ENCODE data around the gene CD83. TPM values are rescaled to one million over a fixed set of nuclear protein-coding genes. Genes with fewer than 3 reads are reported as not detected.

The CD83 gene
- total and polyA plus RNA-seq, 2 of the 4 experiments (the other 2 are of a cell fraction): 2.0 to 2.5 TPM

GRCh38 chr6:14132921-14133275 lies 15.3 kb downstream of the CD83 start:
- H3K4me1 ChIP-seq (ENCODE audit: control insufficient read depth, insufficient read depth, low read length): no peaks in the 10 kb centered on the region
- no peak overlapping the region for H2BK20ac ChIP-seq (ENCODE audit: low read depth, low read length)
- H3K9me3 ChIP-seq (ENCODE audit: control insufficient read depth, insufficient read depth, low read length): no peaks in the 10 kb centered on the region
- H3K9ac ChIP-seq (ENCODE audit: low read depth, low read length): no peak overlapping the region
- H4K5ac ChIP-seq (ENCODE audit: low read depth, low read length): no peak overlapping the region
- in situ Hi-C loops (cut with MboI; ENCODE audit: low sequenced_read_pairs) (no loop called here), dilution Hi-C loops (cut with HindIII; ENCODE audit: low sequenced_read_pairs, unreplicated experiment) (no loop called here), intact Hi-C loops (cut with micrococcal nuclease) (no loop called here)
- ATAC-seq (ENCODE audit: low read depth) (no peak), DNase-seq (no peak)
- H3K18ac ChIP-seq (ENCODE audit: low read depth, low read length): no peak overlapping the region
- no peak overlapping the region for H2BK120ac ChIP-seq (ENCODE audit: low read depth, low read length)
- ChIA-PET POLR2A (ENCODE audit: unreplicated experiment) (no interaction called here), CTCF (no interaction called here)
- no peak overlapping the region for H4K91ac ChIP-seq (ENCODE audit: insufficient read depth, low read depth, low read length)
- TF ChIP-seq, protein P1, sequence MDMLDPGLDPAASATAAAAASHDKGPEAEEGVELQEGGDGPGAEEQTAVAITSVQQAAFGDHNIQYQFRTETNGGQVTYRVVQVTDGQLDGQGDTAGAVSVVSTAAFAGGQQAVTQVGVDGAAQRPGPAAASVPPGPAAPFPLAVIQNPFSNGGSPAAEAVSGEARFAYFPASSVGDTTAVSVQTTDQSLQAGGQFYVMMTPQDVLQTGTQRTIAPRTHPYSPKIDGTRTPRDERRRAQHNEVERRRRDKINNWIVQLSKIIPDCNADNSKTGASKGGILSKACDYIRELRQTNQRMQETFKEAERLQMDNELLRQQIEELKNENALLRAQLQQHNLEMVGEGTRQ (IDR thresholded peaks at IDR 0.05; ENCODE audit: low read depth, low read length): no peak
- TF ChIP-seq SMC3 (IDR thresholded peaks at IDR 0.05; ENCODE audit: low read depth, low read length) (no peak), RCOR1 (IDR thresholded peaks at IDR 0.05; ENCODE audit: insufficient replicate concordance, low read length) (no peak), RFX5 (IDR thresholded peaks at IDR 0.05; ENCODE audit: low read depth, low read length) (no peak)
- H3K56ac ChIP-seq (ENCODE audit: extremely low read depth, insufficient read depth, low read length): no peak overlapping the region
- H3K79me1 ChIP-seq (ENCODE audit: low read depth in 1 of 2, low read length in 2 of 2): no peaks in the 10 kb centered on the region
- H3K36me3 ChIP-seq (ENCODE audit: control insufficient read depth, insufficient read depth, low read length): no peaks in the 10 kb centered on the region; the same call in 1 of the 2 replicates
- no peak overlapping the region for H3K4me2 ChIP-seq (ENCODE audit: low read depth, low read length)
- no peak overlapping the region for H3K4me3 ChIP-seq (ENCODE audit: insufficient read depth, low read depth, low read length)
- no peak overlapping the region for H3K23ac ChIP-seq (ENCODE audit: low read depth, low read length)
- no peak overlapping the region for H2BK15ac ChIP-seq (ENCODE audit: low read depth, low read length)
- no peak overlapping the region for H3K14ac ChIP-seq (replicated peaks; ENCODE audit: low read depth, low read length)
- no peak overlapping the region for H2AFZ ChIP-seq (replicated peaks; ENCODE audit: low read length, poor library complexity)
- BruUV-seq (replicated peaks): no TSS peak
- no peaks in the 10 kb centered on the region for H3K9me1 ChIP-seq (ENCODE audit: insufficient read depth, low read length)
- no peak overlapping the region for H4K8ac ChIP-seq (ENCODE audit: low read depth in 2 of 2, low read length in 2 of 2)
- no CpG with 5 or more reads among the region's 4 CpGs for WGBS, 2 experiments (ENCODE audit: extremely low coverage in 2 of 2, insufficient read length in 1 of 2)
- no peak overlapping the region for H2AK5ac ChIP-seq (ENCODE audit: low read depth, low read length)
- H4K20me1 ChIP-seq (ENCODE audit: insufficient read depth, low read length): no peaks in the 10 kb centered on the region
- no peak overlapping the region for H2AK9ac ChIP-seq (replicated peaks; ENCODE audit: low read depth, low read length, poor library complexity)
- H3K4ac ChIP-seq (ENCODE audit: low read depth, low read length): no peak overlapping the region
- no peak overlapping the region for H2BK5ac ChIP-seq (ENCODE audit: low read depth, low read length, poor library complexity, severe bottlenecking)
- H3K27ac ChIP-seq (ENCODE audit: insufficient read depth, low read length): no peak overlapping the region
- no peaks in the 10 kb centered on the region for H3K27me3 ChIP-seq (ENCODE audit: control insufficient read depth, insufficient read depth, low read length)

Measured in IMR-90 (cell line).